Measurements from ENCODE around the gene ZNF865.

- no peak for TF ChIP-seq POLR2AphosphoS5 (IDR thresholded peaks at IDR 0.05)
- TF ChIP-seq TAF1 (IDR thresholded peaks at IDR 0.05; ENCODE audit: low read depth): no peak
- no peak for TF ChIP-seq CTCF (IDR thresholded peaks at IDR 0.05; ENCODE audit: poor library complexity, severe bottlenecking)
These were observed 12.2 kb upstream of the ZNF865 start for GRCh38 chr19:55593096-55593772.
